DND-41 (cell line): ENCODE measurements around the gene SUZ12.

ENCODE experiments used
- EZH2 ChIP-seq: IDR thresholded peaks from 3 replicates; pipeline ENCODE4 v1.6.1; 2012; ENCODE audit warnings: borderline replicate concordance, low read depth, mild to moderate bottlenecking, moderate library complexity, low read length, inconsistent platforms; ENCODE audit not compliant: severe bottlenecking
- TF ChIP-seq, protein P1 (sequence below): IDR thresholded peaks from 2 replicates; pipeline ENCODE4 v1.5.1; 2012; ENCODE audit warnings: borderline replicate concordance, low read length, moderate library complexity, mild to moderate bottlenecking; ENCODE audit not compliant: poor library complexity, severe bottlenecking; ENCODE audit errors: extremely low read depth

DNA sequence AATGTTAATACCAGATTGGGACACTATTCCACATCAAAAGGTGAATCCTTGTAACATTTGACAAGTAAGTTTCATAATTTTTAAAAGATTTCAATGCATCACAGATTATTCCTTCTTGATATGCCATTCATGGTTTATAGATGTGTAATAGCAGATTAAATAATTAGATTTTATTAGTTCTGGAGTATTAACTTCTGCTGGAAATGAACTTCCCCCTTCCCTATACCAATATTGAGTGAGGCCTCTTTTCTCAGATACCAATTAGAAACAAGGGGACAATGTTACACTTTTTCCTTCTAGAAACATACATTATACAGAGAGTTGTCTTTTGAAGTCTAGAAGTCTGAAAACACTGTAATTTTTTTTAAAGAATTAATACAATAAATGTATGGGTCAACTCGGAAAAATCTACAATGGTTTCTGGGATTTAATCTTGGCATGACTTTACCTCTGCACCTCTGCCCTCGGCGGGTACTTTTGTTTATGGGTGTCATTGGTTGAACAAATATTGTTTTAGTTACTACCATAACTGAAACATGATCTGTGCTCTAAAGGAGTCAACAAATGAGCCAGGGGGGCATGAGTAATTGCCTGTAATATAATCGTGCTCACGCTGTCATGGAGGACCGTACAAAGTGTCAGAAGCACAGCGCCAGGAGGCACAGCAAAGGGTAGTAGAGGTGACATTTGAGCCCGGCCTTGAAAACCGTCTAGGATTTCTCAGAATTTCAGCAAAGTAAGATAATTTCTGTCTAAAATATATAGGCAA lies 78.6 kb downstream of the SUZ12 start:
- TF ChIP-seq, protein P1, sequence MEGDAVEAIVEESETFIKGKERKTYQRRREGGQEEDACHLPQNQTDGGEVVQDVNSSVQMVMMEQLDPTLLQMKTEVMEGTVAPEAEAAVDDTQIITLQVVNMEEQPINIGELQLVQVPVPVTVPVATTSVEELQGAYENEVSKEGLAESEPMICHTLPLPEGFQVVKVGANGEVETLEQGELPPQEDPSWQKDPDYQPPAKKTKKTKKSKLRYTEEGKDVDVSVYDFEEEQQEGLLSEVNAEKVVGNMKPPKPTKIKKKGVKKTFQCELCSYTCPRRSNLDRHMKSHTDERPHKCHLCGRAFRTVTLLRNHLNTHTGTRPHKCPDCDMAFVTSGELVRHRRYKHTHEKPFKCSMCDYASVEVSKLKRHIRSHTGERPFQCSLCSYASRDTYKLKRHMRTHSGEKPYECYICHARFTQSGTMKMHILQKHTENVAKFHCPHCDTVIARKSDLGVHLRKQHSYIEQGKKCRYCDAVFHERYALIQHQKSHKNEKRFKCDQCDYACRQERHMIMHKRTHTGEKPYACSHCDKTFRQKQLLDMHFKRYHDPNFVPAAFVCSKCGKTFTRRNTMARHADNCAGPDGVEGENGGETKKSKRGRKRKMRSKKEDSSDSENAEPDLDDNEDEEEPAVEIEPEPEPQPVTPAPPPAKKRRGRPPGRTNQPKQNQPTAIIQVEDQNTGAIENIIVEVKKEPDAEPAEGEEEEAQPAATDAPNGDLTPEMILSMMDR = no peak
- TF ChIP-seq EZH2 = no peak
